HEK293 (cell line): ENCODE data around the gene THAP12.
A peak's percentile ranks its signal among the peaks of the same experiment; 100 is the strongest.

ENCODE experiments used
- CTCF ChIA-PET: fragments of 350-600 bp; formaldehyde crosslinking; extraction: SDS; loops from one replicate; lab custom pipeline; 2021; ENCODE audit warnings: antibody characterized with exemption; lab: Yijun Ruan, JAX
- POLR2A ChIA-PET: fragments of 300-600 bp; formaldehyde crosslinking; extraction: SDS; loops from one replicate; lab custom pipeline; 2020; ENCODE audit warnings: antibody characterized with exemption, inconsistent platforms; lab: Yijun Ruan, JAX
- H3K27ac ChIP-seq: fragments of 200-500 bp; sonication (Bioruptor generic); 2 replicates; pipeline ENCODE4 v1.5.1; 2014; ENCODE audit warnings: low read depth, low read length, control low read depth, inconsistent platforms; ENCODE audit errors: extremely low read depth
- H3K36me3 ChIP-seq, 2 experiments: fragments of 200-500 bp in 1 of 2; sonication (Bioruptor generic) in 1 of 2; 1 replicate in 1 of 2; 2 replicates in 1 of 2; pipeline ENCODE4 v1.5.1; 2014 to 2017; ENCODE audit warnings: inconsistent platforms in 2 of 2, low read length in 2 of 2; ENCODE audit not compliant: control insufficient read depth in 2 of 2, insufficient read depth in 1 of 2
- H3K4me1 ChIP-seq: fragments of 200-500 bp; sonication (Bioruptor generic); 2 replicates; pipeline ENCODE4 v1.5.1; 2014; ENCODE audit warnings: mild to moderate bottlenecking, low read length, inconsistent platforms; ENCODE audit not compliant: control insufficient read depth, insufficient read depth
- H3K4me3 ChIP-seq: 2 replicates; pipeline ENCODE4 v1.5.1; 2011; ENCODE audit warnings: low read depth, mild to moderate bottlenecking, control low read depth, low read length, moderate library complexity
- H3K9me3 ChIP-seq: fragments of 200-500 bp; sonication (Bioruptor generic); 2 replicates; pipeline ENCODE4 v1.5.1; 2014; ENCODE audit warnings: low read depth, low read length, inconsistent platforms; ENCODE audit not compliant: control insufficient read depth, insufficient read depth
- EGR2 ChIP-seq: fragments of 450-650 bp; formaldehyde crosslinking; IDR thresholded peaks from 2 replicates; pipeline ENCODE4 v1.5.1; 2016; ENCODE audit warnings: low read depth, missing biosample characterization, missing genetic modification characterization
- PRDM10 ChIP-seq: fragments of 450-650 bp; formaldehyde crosslinking; IDR thresholded peaks from 2 replicates; pipeline ENCODE4 v1.5.1; 2016; ENCODE audit warnings: missing biosample characterization, missing genetic modification characterization
- SP2 ChIP-seq: fragments of 450-650 bp; formaldehyde crosslinking; IDR thresholded peaks from 2 replicates; pipeline ENCODE4 v1.5.1; 2016; ENCODE audit warnings: missing biosample characterization, missing genetic modification characterization
- ZBTB17 ChIP-seq: fragments of 450-650 bp; formaldehyde crosslinking; IDR thresholded peaks from 2 replicates; pipeline ENCODE4 v1.5.1; 2016; ENCODE audit warnings: missing biosample characterization, missing genetic modification characterization
- ZFHX2 ChIP-seq: fragments of 450-650 bp; formaldehyde crosslinking; conservative IDR thresholded peaks from 2 replicates; pipeline ENCODE4 v1.5.1; 2016; ENCODE audit warnings: missing biosample characterization, missing genetic modification characterization
- ZFP69B ChIP-seq: fragments of 450-650 bp; formaldehyde crosslinking; IDR thresholded peaks from 2 replicates; pipeline ENCODE4 v1.5.1; 2016; ENCODE audit warnings: missing biosample characterization, missing genetic modification characterization
- ZIC2 ChIP-seq: fragments of 450-650 bp; formaldehyde crosslinking; IDR thresholded peaks from 2 replicates; pipeline ENCODE4 v1.5.1; 2016; ENCODE audit warnings: missing biosample characterization, missing genetic modification characterization
- ZNF10 ChIP-seq: fragments of 450-650 bp; formaldehyde crosslinking; IDR thresholded peaks from 2 replicates; pipeline ENCODE4 v1.5.1; 2017; ENCODE audit warnings: missing biosample characterization, missing genetic modification characterization
- ZNF155 ChIP-seq: fragments of 450-650 bp; formaldehyde crosslinking; IDR thresholded peaks from 2 replicates; pipeline ENCODE4 v1.5.1; 2016; ENCODE audit warnings: missing biosample characterization, missing genetic modification characterization
- ZNF202 ChIP-seq: fragments of 450-650 bp; formaldehyde crosslinking; IDR thresholded peaks from 2 replicates; pipeline ENCODE4 v1.5.1; 2016; ENCODE audit warnings: missing biosample characterization, missing genetic modification characterization, borderline replicate concordance
- ZNF211 ChIP-seq: fragments of 450-650 bp; formaldehyde crosslinking; IDR thresholded peaks from 2 replicates; pipeline ENCODE4 v1.5.1; 2016; ENCODE audit warnings: low read depth, missing biosample characterization, missing genetic modification characterization
- ZNF214 ChIP-seq: fragments of 450-650 bp; formaldehyde crosslinking; IDR thresholded peaks from 2 replicates; pipeline ENCODE4 v1.5.1; 2017; ENCODE audit warnings: missing biosample characterization, mild to moderate bottlenecking, missing genetic modification characterization, borderline replicate concordance
- ZNF24 ChIP-seq: fragments of 450-650 bp; formaldehyde crosslinking; IDR thresholded peaks from 2 replicates; pipeline ENCODE4 v1.5.1; 2016; ENCODE audit warnings: missing biosample characterization, missing genetic modification characterization
- ZNF350 ChIP-seq: fragments of 450-650 bp; formaldehyde crosslinking; IDR thresholded peaks from 2 replicates; pipeline ENCODE4 v1.5.0; 2017; ENCODE audit warnings: missing biosample characterization, mild to moderate bottlenecking, missing genetic modification characterization
- ZNF366 ChIP-seq: fragments of 450-650 bp; formaldehyde crosslinking; conservative IDR thresholded peaks from 2 replicates; pipeline ENCODE4 v1.5.1; 2016; ENCODE audit warnings: missing biosample characterization, missing genetic modification characterization
- ZNF560 ChIP-seq: fragments of 450-650 bp; formaldehyde crosslinking; IDR thresholded peaks from 2 replicates; pipeline ENCODE4 v1.5.1; 2017; ENCODE audit warnings: missing biosample characterization, missing genetic modification characterization, borderline replicate concordance
- ZNF571 ChIP-seq: fragments of 450-650 bp; formaldehyde crosslinking; IDR thresholded peaks from 2 replicates; pipeline ENCODE4 v1.5.0; 2017; ENCODE audit warnings: missing biosample characterization, missing genetic modification characterization
- ZNF596 ChIP-seq: fragments of 450-650 bp; IDR thresholded peaks from 2 replicates; pipeline ENCODE4 v1.5.0; 2018; ENCODE audit warnings: missing biosample characterization, mild to moderate bottlenecking, missing genetic modification characterization, moderate library complexity
- ZNF621 ChIP-seq: fragments of 450-650 bp; formaldehyde crosslinking; IDR thresholded peaks from 2 replicates; pipeline ENCODE4 v1.5.1; 2017; ENCODE audit warnings: missing biosample characterization, missing genetic modification characterization
- ZNF623 ChIP-seq: fragments of 450-650 bp; formaldehyde crosslinking; IDR thresholded peaks from 2 replicates; pipeline ENCODE4 v1.5.1; 2016; ENCODE audit warnings: missing biosample characterization, missing genetic modification characterization
- ZNF830 ChIP-seq: fragments of 450-650 bp; IDR thresholded peaks from 2 replicates; pipeline ENCODE4 v1.5.0; 2018; ENCODE audit warnings: missing biosample characterization, missing genetic modification characterization, low read depth, mild to moderate bottlenecking, moderate library complexity
- ZSCAN30 ChIP-seq: fragments of 450-650 bp; IDR thresholded peaks from 2 replicates; pipeline ENCODE4 v1.5.1; 2018; ENCODE audit warnings: missing biosample characterization, mild to moderate bottlenecking, missing genetic modification characterization, moderate library complexity
- ZSCAN5A ChIP-seq: fragments of 450-650 bp; formaldehyde crosslinking; IDR thresholded peaks from 2 replicates; pipeline ENCODE4 v1.5.1; 2016; ENCODE audit warnings: missing biosample characterization, missing genetic modification characterization

The THAP12 gene

DNA sequence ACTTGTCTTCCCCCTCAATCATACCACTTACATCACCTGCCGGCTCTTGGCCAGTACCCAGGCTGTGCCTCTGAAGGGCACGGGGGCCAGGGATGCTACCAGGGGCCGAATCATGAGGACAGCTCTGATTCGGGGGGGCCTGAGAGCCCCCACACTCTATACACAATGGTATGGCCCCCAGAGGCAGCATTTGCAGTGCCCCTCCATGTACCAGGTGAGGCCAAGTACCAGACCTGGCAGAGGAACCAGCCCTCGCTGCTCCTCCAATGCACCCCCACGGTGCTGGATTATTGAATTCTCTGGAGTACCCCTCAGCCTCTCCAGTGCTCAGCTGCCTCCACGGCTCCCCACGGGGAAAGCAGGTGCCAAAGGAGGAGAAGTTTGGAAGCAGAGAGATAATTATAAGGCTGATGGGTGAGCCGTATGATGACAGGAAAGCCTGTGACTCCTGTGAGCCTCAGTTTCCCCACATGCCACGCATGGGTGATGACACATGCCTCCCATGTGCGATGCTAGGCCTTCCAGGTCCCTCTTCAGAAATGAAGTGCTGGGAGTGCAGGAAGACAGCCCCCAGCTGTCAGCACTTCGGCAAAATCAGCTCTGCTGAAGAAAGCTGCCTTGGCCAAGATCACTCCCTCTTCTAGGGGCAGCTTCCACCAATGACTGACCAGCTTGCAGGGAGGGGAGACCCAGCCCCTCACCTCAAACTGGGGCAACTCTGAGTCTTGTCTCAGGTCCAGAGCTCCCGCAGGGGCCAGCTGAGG is 69.9 kb downstream of the THAP12 start:
- ChIA-PET POLR2A (no interaction called here), CTCF (interaction anchor here (1.3 kb wide), 1 partner anchor 12 kb away, joined by 4 read pairs; no protein-coding TSS in a partner anchor)

DNA sequence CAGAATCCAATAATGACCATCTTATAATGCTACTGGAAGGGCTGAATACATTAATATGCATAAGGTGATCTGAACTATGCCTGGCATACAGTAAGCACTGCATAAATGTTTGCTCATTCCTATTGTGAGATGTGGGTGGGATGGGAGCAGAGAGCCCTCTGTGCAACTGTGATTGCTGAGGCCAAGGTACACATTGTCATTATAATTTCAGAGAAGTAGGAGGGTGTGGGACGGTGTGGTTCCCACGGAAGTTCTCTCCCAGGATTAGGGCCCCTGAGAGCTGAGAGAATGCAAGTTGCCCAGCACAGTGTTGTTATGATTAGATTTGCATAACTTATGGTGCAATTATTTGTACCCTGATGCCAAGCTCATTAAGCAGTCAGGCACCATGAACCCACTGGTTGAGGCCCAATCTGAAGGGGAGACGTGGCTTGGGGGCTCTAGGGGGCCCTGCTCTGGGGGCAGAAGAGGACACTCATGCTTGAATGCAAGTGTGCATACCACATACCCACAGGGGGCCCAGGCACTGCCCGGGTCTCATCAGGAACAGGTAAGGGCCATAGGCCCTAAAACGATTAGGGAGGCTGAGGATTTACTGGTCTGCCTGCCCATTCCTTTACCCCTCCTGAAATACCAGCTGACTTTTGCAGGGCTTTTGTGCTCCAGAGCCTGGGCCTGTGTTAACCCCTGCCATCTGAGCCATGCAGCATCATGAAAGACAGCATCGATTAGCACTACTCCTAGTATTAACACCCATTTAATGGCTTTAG is 72.8 kb downstream of the THAP12 start:
- CTCF ChIA-PET: interaction anchor here (0.6 to 1.7 kb wide), 3 partner anchors 10 to 586 kb away, joined by 3 to 6 read pairs (median 4); no protein-coding TSS in a partner anchor
- no peak overlapping the region for H3K27ac ChIP-seq
- H3K9me3 ChIP-seq: no peaks in the 10 kb centered on the region
- TF ChIP-seq EGR2 (tag by site-specific recombination) (peak; percentile 55), ZFHX2 (tag by site-specific recombination) (peak; percentile 72), ZNF202 (no peak)
- H3K4me1 ChIP-seq: no peaks in the 10 kb centered on the region
- no peak overlapping the region for H3K4me3 ChIP-seq
- POLR2A ChIA-PET: no interaction called here
- no peaks in the 10 kb centered on the region for H3K36me3 ChIP-seq

More for the DNA sequence above, 69.9 kb downstream of the THAP12 start:
- TF ChIP-seq ZBTB17 (tag by site-specific recombination): no peak
- TF ChIP-seq PRDM10: peak; percentile 55
- no peak for TF ChIP-seq SP2 (tag by site-specific recombination)
- no peak for TF ChIP-seq ZNF350 (tag by site-specific recombination)
- TF ChIP-seq ZSCAN5A (tag by site-specific recombination): no peak
- TF ChIP-seq ZIC2 (tag by site-specific recombination): peak; percentile 21; the same call in 1 of the 2 replicates
- TF ChIP-seq ZNF560: no peak
- no peak for TF ChIP-seq ZNF211 (tag by site-specific recombination)
- Histone ChIP-seq H3K36me3 (no peaks in the 10 kb centered on the region), H3K27ac (no peak overlapping the region), H3K4me1 (no peaks in the 10 kb centered on the region), H3K4me3 (no peak overlapping the region), H3K9me3 (no peaks in the 10 kb centered on the region)

DNA sequence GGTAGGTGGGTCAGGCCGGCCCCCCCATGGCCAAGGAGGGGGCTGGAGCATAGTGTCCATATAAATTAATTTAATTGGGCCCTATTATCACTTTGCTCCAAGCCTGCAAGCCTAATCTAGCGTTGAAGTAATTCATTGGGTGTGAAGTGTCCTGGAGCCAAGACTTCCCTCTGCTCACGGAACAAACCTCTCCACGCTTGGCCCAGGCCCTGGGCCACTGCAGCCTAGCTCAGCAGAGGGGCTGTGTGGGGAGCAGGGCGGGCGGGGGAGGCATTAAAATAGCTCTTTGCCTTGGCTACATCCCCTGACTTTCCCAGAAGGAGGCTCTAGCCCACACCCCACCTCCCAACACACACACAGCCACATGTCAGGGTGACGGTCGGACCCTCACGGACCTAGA is 73.5 kb downstream of the THAP12 start:
- POLR2A ChIA-PET: no interaction called here
- H3K4me3 ChIP-seq: no peak overlapping the region
- TF ChIP-seq ZSCAN30 (no peak), ZNF366 (no peak), ZFP69B (tag by site-specific recombination) (no peak), ZNF830 (tag by site-specific recombination) (no peak), ZNF211 (tag by site-specific recombination) (no peak), ZNF623 (tag by site-specific recombination) (no peak), ZNF596 (tag by site-specific recombination) (no peak), ZNF155 (tag by site-specific recombination) (no peak), ZNF621 (no peak), ZNF24 (tag by site-specific recombination) (no peak), ZNF10 (tag by site-specific recombination) (no peak), ZNF214 (tag by site-specific recombination) (no peak), ZNF571 (tag by site-specific recombination) (no peak)
- TF ChIP-seq, all 188 proteins: peak for 0
- Histone ChIP-seq H3K9me3 (no peaks in the 10 kb centered on the region), H3K36me3 (no peaks in the 10 kb centered on the region), H3K27ac (no peak overlapping the region), H3K4me1 (no peaks in the 10 kb centered on the region)
- CTCF ChIA-PET: interaction anchor here (0.7 kb wide), 1 partner anchor 11 kb away, joined by 3 read pairs; no protein-coding TSS in a partner anchor
